Gastroesophageal sphincter (tissue), 4 donors: ENCODE measurements around the gene MOK. TPM values are rescaled to one million over a fixed set of nuclear protein-coding genes. Genes with fewer than 3 reads are reported as not detected.

Source experiments
- ATAC-seq: fragments of 150-250 bp; one replicate; pipeline ENCODE4 v1.9.1; 2016; ENCODE audit warnings: mild to moderate bottlenecking, moderate library complexity
- H3K27ac ChIP-seq, 4 donors: fragments of 200-600 bp; sonication (generic) in 3 of 4; 1 replicate in 3 of 4; 2 replicates in 1 of 4; pipeline ENCODE4 v1.5.1; 2016 to 2019
- H3K27me3 ChIP-seq: fragments of 200-600 bp; sonication (generic); one replicate; pipeline ENCODE4 v1.5.1; 2019
- H3K36me3 ChIP-seq, 2 donors: fragments of 200-600 bp; sonication (generic); one replicate each; pipeline ENCODE4 v1.5.1; 2019; ENCODE audit warnings: control low read depth in 1 of 2
- H3K4me1 ChIP-seq, 3 donors: fragments of 200-600 bp; sonication (generic); 1 replicate in 2 of 3; 2 replicates in 1 of 3; pipeline ENCODE4 v1.5.1; 2016 to 2019; ENCODE audit warnings: control low read depth in 2 of 3
- H3K4me3 ChIP-seq, 2 donors: fragments of 200-600 bp; sonication (generic); one replicate each; pipeline ENCODE4 v1.5.1; 2019; ENCODE audit warnings: mild to moderate bottlenecking in 1 of 2, moderate library complexity in 1 of 2
- H3K9me3 ChIP-seq, 3 donors: fragments of 200-600 bp; sonication (generic); one replicate each; pipeline ENCODE4 v1.5.1; 2017 to 2019; ENCODE audit warnings: control low read depth in 2 of 3
- EP300 ChIP-seq: sonication (generic); formaldehyde crosslinking; IDR thresholded peaks from one replicate; pipeline ENCODE4 v1.6.1; 2017; ENCODE audit warnings: antibody characterized with exemption, mild to moderate bottlenecking
- POLR2A ChIP-seq, 2 donors: fragments of 450-650 bp; IDR thresholded peaks; one replicate each; pipeline ENCODE4 v1.6.1; 2017; ENCODE audit warnings: antibody characterized with exemption in 2 of 2, mild to moderate bottlenecking in 2 of 2, moderate library complexity in 1 of 2
- POLR2AphosphoS5 ChIP-seq: sonication (generic); formaldehyde crosslinking; IDR thresholded peaks from one replicate; pipeline ENCODE4 v1.6.1; 2017; ENCODE audit warnings: antibody characterized with exemption
- WGBS, 2 donors: methylation state at CpG; one replicate each; pipeline ENCODE4 v1.1.5; 2018; ENCODE audit warnings: low coverage in 1 of 2; 5-methylcytosine and 5-hydroxymethylcytosine counted together
- total RNA-seq, 4 donors: library from RNA; depleted of rRNA; stranded (reverse); fragments of >200 nt; gene quantifications; one replicate each; pipeline ENCODE4 v1.1.0, GENCODE V29; 2016
- TF ChIP-seq, protein P1 (sequence below), 4 experiments: fragments of 200-600 bp in 2 of 4; fragments of 450-650 bp in 2 of 4; sonication (generic) in 1 of 4; IDR thresholded peaks; one replicate each; pipeline ENCODE4 v1.5.1; 2017 to 2019; ENCODE audit warnings: antibody characterized with exemption in 4 of 4, mild to moderate bottlenecking in 2 of 4, moderate library complexity in 2 of 4

Gene MOK
- total RNA-seq, 4 donors from 2014 or later, result 10.6 to 15.4 (median 10.7) TPM

DNA sequence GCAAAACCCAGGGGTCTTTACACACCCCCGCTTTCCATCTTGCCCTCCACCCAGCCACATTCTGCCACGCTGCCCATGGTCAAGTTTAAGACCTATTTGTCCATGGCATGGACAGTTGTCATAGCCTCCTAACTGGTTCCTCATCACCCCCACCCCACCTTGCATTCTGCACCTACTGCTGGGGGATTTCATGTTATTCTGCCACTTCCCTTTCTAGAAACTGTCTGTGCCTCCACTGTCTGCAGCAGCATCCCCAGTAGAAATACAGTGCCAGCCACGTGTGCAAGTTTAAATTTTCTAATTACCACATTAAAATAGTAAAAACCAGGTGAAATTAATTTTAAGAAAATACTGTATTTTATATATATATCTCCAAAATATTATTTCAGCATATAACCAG, 102.0 kb downstream of the MOK start:
- no peak overlapping the region for H3K4me3 ChIP-seq
- no peak for ATAC-seq
- peaks cover 0 to 3% (median 0%) of the 10 kb centered on the region in 3 donors for H3K4me1 ChIP-seq
- H3K36me3 ChIP-seq, result peaks cover 0 to 93% of the 10 kb centered on the region in 2 donors
- TF ChIP-seq POLR2A (IDR thresholded peaks at IDR 0.05), result no peak
- no peak for TF ChIP-seq EP300
- no peak for TF ChIP-seq POLR2AphosphoS5
- TF ChIP-seq, protein P1, sequence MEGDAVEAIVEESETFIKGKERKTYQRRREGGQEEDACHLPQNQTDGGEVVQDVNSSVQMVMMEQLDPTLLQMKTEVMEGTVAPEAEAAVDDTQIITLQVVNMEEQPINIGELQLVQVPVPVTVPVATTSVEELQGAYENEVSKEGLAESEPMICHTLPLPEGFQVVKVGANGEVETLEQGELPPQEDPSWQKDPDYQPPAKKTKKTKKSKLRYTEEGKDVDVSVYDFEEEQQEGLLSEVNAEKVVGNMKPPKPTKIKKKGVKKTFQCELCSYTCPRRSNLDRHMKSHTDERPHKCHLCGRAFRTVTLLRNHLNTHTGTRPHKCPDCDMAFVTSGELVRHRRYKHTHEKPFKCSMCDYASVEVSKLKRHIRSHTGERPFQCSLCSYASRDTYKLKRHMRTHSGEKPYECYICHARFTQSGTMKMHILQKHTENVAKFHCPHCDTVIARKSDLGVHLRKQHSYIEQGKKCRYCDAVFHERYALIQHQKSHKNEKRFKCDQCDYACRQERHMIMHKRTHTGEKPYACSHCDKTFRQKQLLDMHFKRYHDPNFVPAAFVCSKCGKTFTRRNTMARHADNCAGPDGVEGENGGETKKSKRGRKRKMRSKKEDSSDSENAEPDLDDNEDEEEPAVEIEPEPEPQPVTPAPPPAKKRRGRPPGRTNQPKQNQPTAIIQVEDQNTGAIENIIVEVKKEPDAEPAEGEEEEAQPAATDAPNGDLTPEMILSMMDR (IDR thresholded peaks at IDR 0.05), result no peak
- 71 to 86% methylated on average over 3 of the region's 3 CpGs for WGBS, 2 donors
- no peaks in the 10 kb centered on the region for H3K9me3 ChIP-seq
- no peak overlapping the region for H3K27ac ChIP-seq
- no peaks in the 10 kb centered on the region for H3K27me3 ChIP-seq

DNA sequence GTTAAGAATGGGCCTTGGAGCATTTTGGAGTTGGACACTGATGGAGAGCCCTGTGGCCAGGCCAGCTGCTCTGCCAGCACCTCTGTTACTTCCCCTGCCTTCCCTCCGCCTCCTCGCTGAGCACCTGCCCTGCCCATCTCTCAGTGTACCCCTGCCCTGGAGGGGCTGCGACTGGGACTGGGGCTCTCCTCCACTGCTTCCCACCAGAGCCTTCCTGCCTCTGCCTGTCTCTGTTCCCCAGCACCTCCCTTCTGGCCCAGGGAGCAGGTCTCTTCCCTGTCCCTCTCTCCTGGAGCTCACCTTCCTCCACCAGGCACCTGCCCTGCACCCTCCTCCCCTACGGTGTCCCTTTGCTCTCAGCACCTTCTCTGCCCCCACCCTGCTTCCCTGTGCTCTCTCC, 103.2 kb downstream of the MOK start:
- TF ChIP-seq POLR2AphosphoS5, result no peak
- TF ChIP-seq, protein P1 (IDR thresholded peaks at IDR 0.05), result no peak
- TF ChIP-seq EP300, result no peak
- no peak for ATAC-seq
- Histone ChIP-seq H3K27me3 (no peaks in the 10 kb centered on the region), H3K9me3 (no peaks in the 10 kb centered on the region), H3K4me1 (peaks cover 0 to 14% (median 0%) of the 10 kb centered on the region in 3 donors), H3K4me3 (no peak overlapping the region), H3K27ac (no peak overlapping the region), H3K36me3 (peaks cover 0 to 91% of the 10 kb centered on the region in 2 donors)
- WGBS, 2 donors, result 80 to 85% methylated on average over 3 to 4 of the region's 4 CpGs

DNA sequence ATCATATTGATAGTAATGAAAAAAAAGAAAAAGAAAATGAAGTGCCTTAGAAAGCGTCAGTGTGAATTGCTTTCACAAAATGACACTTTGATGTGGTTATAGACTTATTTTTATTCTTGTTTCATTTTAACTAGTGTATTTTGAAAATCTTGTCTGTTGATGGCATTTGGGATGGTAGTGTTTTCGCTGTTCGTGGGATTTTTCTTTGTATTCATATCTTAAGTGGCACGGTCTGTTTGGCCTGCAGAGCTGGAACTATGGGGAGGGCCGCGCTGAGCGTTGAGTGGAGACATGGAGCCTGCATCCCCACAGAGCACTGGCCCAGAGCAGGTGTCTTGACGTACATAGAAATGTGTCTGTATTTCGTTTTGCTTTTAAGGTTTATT, 103.6 kb downstream of the MOK start:
- ATAC-seq, result no peak
- peaks cover 0 to 19% (median 0%) of the 10 kb centered on the region in 3 donors for H3K4me1 ChIP-seq
- H3K4me3 ChIP-seq, result no peak overlapping the region
- H3K9me3 ChIP-seq, result no peaks in the 10 kb centered on the region
- WGBS, 2 donors, result 92 to 95% methylated on average over 9 of the region's 9 CpGs
- H3K36me3 ChIP-seq, result peaks cover 0 to 92% of the 10 kb centered on the region in 2 donors
- no peak overlapping the region for H3K27ac ChIP-seq
- H3K27me3 ChIP-seq, result no peaks in the 10 kb centered on the region
- TF ChIP-seq, protein P1 (IDR thresholded peaks at IDR 0.05), result no peak
- TF ChIP-seq POLR2AphosphoS5 (no peak), EP300 (no peak), POLR2A (IDR thresholded peaks at IDR 0.05) (no peak)

DNA sequence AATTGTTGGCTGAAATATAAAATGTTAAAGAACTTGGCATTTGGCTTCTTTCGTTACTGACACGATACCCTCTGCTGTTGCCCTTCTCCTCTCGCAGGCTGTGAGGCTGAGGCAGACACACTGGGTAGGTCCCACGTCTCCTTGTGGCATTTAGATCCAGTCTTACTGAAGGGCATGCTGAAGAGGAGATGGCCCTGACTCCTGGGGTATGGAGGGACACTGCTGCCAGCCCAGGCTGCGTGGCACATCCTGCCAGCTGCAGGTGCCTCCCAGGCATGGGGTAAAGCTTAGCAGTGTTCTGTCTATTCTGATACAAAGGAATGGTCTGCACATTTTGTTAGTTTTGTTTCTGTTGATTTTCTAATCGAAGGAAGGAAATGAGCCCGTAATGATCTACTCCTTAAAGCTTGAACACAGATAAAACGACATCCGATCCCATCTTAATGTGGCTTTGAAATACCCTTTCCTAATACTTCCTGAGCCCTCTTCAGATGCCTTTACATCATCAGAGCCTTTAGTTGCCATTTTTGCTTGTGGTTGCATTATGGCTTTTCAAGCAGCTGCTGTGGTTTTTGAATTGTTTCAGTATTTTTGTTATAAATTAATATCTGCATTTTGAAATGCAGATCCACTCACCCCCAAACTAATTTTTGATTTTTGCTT, 104.1 kb downstream of the MOK start:
- TF ChIP-seq POLR2A (IDR thresholded peaks at IDR 0.05) (no peak), POLR2AphosphoS5 (no peak), EP300 (no peak)
- TF ChIP-seq, protein P1 (IDR thresholded peaks at IDR 0.05), result no peak
- Histone ChIP-seq H3K4me3 (no peak overlapping the region), H3K9me3 (no peaks in the 10 kb centered on the region), H3K27me3 (no peaks in the 10 kb centered on the region), H3K4me1 (peaks cover 0 to 24% (median under 1%) of the 10 kb centered on the region in 3 donors), H3K36me3 (peaks cover 0 to 87% of the 10 kb centered on the region in 2 donors), H3K27ac (no peak overlapping the region)
- ATAC-seq, result no peak
- 76 to 83% methylated on average over 6 to 8 of the region's 9 CpGs for WGBS, 2 donors

DNA sequence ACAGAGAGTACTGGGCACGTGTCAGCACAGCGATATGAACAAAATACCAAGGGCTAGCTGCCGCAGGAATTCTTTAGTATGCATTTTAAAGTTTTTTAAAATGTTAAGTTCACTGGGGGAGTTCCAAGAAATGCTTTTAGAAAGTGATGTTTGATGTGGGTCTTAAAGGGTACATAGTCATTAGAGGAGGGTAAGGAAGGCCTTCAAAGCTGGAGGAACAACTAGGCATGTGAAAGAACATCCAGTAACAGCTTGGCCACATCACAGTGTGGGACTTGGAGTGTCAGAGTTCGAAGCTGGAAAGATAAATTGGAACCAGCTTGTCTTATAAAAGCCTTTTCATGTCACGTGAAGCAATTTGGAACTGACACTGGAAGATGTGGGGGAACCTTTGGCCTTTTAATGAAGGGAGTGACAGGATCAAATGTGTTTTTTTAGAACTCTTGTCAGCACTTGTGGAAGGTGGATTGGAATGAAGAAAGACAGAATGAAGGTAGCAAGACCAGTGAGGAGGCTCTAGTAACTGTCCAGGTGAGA, 107.6 kb downstream of the MOK start:
- Histone ChIP-seq H3K4me3 (no peak overlapping the region), H3K9me3 (no peaks in the 10 kb centered on the region), H3K27me3 (no peaks in the 10 kb centered on the region), H3K4me1 (peaks cover 0 to 43% (median 4%) of the 10 kb centered on the region in 3 donors), H3K27ac (no peak overlapping the region), H3K36me3 (peaks cover 0 to 54% of the 10 kb centered on the region in 2 donors)
- ATAC-seq, result no peak
- TF ChIP-seq POLR2AphosphoS5 (peak; percentile 6), POLR2A (IDR thresholded peaks at IDR 0.05) (no peak), EP300 (no peak)
- TF ChIP-seq, protein P1 (IDR thresholded peaks at IDR 0.05), result no peak
- WGBS, 2 donors, result 45 to 47% methylated on average over 3 to 5 of the region's 5 CpGs
